Right cardiac atrium (tissue), 5 donors: ENCODE measurements around the gene SCMH1. TPM values are rescaled to one million over a fixed set of nuclear protein-coding genes. Genes with fewer than 3 reads are reported as not detected.

Experiments
- ATAC-seq, 2 donors: fragments of 200-7000 bp; cut with Tn5 transposase; one replicate each; pipeline versions ENCODE4 v1.8.0 to v1.9.1; 2020; ENCODE audit warnings: moderate library complexity in 2 of 2, mild to moderate bottlenecking in 1 of 2
- DNase-seq, 3 donors: peaks; one replicate each; pipeline ENCODE4 v3.0.0-alpha.2; 2020
- H3K27ac ChIP-seq: one replicate; pipeline ENCODE4 v1.5.1; 2013; ENCODE audit warnings: mild to moderate bottlenecking, low read length, control low read depth, moderate library complexity
- H3K27me3 ChIP-seq: one replicate; pipeline ENCODE4 v1.6.1; 2013; ENCODE audit not compliant: control insufficient read depth, insufficient read depth
- H3K4me1 ChIP-seq: one replicate; pipeline ENCODE4 v1.6.1; 2013; ENCODE audit warnings: low read length; ENCODE audit not compliant: control insufficient read depth, insufficient read depth
- H3K4me3 ChIP-seq: one replicate; pipeline ENCODE4 v1.5.1; 2013; ENCODE audit warnings: low read length, control low read depth
- H3K9me3 ChIP-seq: one replicate; pipeline ENCODE4 v1.6.1; 2013; ENCODE audit warnings: low read length; ENCODE audit not compliant: control insufficient read depth
- WGBS: extraction: QIAGEN DNeasy Blood & Tissue Kit; methylation state at CpG from one replicate; pipeline ENCODE4 v1.1.7; 2013; 5-methylcytosine and 5-hydroxymethylcytosine counted together
- intact Hi-C, 4 donors: fragments of 100-400 bp; cut with DNase I; formaldehyde crosslinking; loops; one replicate each; pipeline versions ENCODE4 v1.11.0 to v1.14.0; 2022 to 2023
- polyA plus RNA-seq: library from polyadenylated mRNA; stranded (reverse); fragments of 200-250 nt; gene quantifications from one replicate; pipeline ENCODE4 v1.2.3, GENCODE V29; 2013
- total RNA-seq, 4 donors: library from RNA; stranded (reverse); fragmentation: NEBNext Ultra II Directional; extraction: Animal tissue kit (Norgen Biotek cat#: 25700); gene quantifications; one replicate each; pipeline ENCODE4 v1.2.1, GENCODE V29; 2021
- donor health status: healthy with polysubstance abuse.
- donor health status: DM: no; HTN: yes; CAD: no.
- donor health status: DM: no; HTN: no; CAD: no.
- donor health status: DM: no; HTN: yes; CAD: no; lungs with severe emphysema.
- donor health status: DM: yes; HTN: yes; CAD: no.

The SCMH1 gene
- total and polyA plus RNA-seq, 5 donors: 42.6 to 66.5 (median 54.5) TPM

DNA sequence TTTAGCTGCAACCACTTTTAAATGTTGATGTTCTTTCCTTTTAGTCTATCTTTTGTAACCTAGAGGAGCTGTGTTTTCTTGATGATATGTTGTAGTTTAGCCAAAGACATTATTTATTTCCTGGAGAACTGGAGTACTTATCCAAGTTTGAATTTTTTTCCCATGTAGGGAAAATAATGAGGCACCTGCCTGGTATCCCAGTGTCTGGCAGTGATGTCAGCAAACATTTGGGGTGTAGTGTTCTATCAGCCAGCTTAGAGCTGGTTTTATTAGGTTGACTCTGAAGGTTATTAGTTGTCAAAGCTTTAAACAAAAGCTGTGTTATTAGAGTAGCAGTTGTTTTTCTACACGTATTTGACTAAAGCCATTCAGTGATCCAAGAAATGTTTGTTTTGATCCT is 259.4 kb downstream of the SCMH1 start:
- no peaks in the 10 kb centered on the region for H3K9me3 ChIP-seq
- H3K27ac ChIP-seq: no peak overlapping the region
- H3K4me1 ChIP-seq: peaks cover 12% of the 10 kb centered on the region
- DNase-seq: no peak
- no peak for ATAC-seq
- H3K4me3 ChIP-seq: no peak overlapping the region
- intact Hi-C loops: no loop called here
- WGBS: 70% methylated on average over 1 of the region's 1 CpG
- H3K27me3 ChIP-seq: no peaks in the 10 kb centered on the region

- Histone ChIP-seq H3K27me3 (no peaks in the 10 kb centered on the region), H3K4me1 (peaks cover 7% of the 10 kb centered on the region), H3K4me3 (no peak overlapping the region), H3K9me3 (no peaks in the 10 kb centered on the region), H3K27ac (peak overlapping the region; percentile 70)
- DNase-seq (peak in 1 of 3 donors; percentile 64), ATAC-seq (peak in 1 of 2 donors; percentile 2)
- intact Hi-C loops: no loop called here
- WGBS: 43% methylated on average over 14 of the region's 14 CpGs
Measured at GRCh38 chr1:40981691-40982448, 260.2 kb downstream of the SCMH1 start.

DNA sequence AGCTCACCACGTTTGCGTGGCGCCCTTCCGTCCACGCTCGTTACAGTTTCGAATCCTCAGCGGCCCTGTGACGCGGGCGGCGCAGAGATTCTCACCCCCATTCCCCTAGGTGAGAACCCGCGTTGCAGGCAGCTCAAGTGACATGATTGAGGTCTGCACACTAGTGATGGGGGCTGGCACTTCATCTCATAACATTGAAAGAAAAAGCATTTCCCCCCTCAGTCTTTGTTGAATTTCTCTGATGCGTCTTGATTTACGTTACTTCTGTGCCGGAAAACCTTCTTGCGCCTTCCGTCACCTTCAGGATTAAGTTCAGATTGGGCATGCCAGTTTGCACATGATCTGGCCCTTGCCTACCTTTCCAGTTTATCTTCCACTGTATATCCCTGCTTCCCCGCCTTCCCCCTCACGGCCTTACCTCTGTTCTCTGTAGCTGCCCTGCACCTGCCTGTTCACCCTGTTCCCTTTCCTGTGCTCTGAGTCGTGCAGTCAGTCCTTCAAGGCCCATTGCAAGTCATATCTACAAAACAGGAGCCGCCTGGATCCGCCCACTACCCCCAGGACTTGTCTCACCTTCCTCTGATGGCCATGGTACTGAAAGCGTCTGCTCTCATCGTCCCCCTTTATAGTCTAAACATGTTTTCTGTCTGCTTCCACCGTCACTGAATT is 261.5 kb downstream of the SCMH1 start:
- intact Hi-C loops: no loop called here
- Histone ChIP-seq H3K4me3 (peak overlapping the region; percentile 65), H3K4me1 (peaks cover 2% of the 10 kb centered on the region), H3K9me3 (no peaks in the 10 kb centered on the region), H3K27me3 (no peaks in the 10 kb centered on the region), H3K27ac (no peak overlapping the region)
- WGBS: 28% methylated on average over 27 of the region's 27 CpGs
- peak in 1 of 3 donors; percentile 69 for DNase-seq
- ATAC-seq: no peak

GRCh38 chr1:40980068-40980452 is 262.0 kb downstream of the SCMH1 start:
- Histone ChIP-seq H3K27me3 (no peaks in the 10 kb centered on the region), H3K4me3 (peak overlapping the region; percentile 65), H3K27ac (peak overlapping the region; percentile 14), H3K9me3 (no peaks in the 10 kb centered on the region), H3K4me1 (peaks cover 2% of the 10 kb centered on the region)
- intact Hi-C loops: no loop called here
- DNase-seq (no peak), ATAC-seq (peak; percentile 10 to 28)
- under 1% methylated on average over 50 of the region's 50 CpGs for WGBS

- intact Hi-C loops: no loop called here
- peak within 1 kb of the TSS; percentile 74 for H3K27ac ChIP-seq
- peak; percentile 96 to 99 (median 99) for DNase-seq
- no peaks in the 10 kb centered on the region for H3K27me3 ChIP-seq
- ATAC-seq: peak; percentile 96
- H3K4me1 ChIP-seq: peaks cover 2% of the 10 kb centered on the region
- H3K9me3 ChIP-seq: no peaks in the 10 kb centered on the region
- under 1% methylated on average over 96 of the region's 96 CpGs for WGBS
- peak within 1 kb of the TSS; percentile 65 for H3K4me3 ChIP-seq
Measured at GRCh38 chr1:40979241-40980067, 262.7 kb downstream of the SCMH1 start, which contains the start of gene CTPS1. TSS of gene CTPS1 (plus strand) at chr1:40979696. CDS start at chr1:40983291, 3,595 bp downstream.

DNA sequence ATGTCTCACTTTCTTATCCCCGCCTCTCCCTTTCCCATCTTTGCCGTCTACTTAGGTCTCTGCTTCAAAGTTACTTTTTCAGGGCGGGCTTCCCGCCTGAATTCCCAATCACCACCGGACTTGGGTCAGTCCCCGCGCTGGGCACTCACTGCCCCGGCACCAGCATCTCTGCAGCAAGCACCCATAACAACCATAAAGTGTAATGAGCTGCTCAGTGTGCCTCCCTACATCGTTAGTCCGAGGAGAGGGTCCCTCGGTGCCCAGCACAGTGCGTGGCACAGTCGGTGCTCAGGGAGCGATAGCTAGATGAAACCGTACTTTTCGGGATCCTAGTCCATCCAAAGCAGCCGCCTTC is 263.2 kb downstream of the SCMH1 start:
- Histone ChIP-seq H3K27me3 (no peaks in the 10 kb centered on the region), H3K4me1 (peaks cover 2% of the 10 kb centered on the region), H3K27ac (peak overlapping the region; percentile 74), H3K4me3 (peak overlapping the region; percentile 65), H3K9me3 (no peaks in the 10 kb centered on the region)
- 38% methylated on average over 17 of the region's 17 CpGs for WGBS
- intact Hi-C loops: no loop called here
- DNase-seq (no peak), ATAC-seq (peak in 1 of 2 donors; percentile 2)

- DNase-seq (no peak), ATAC-seq (no peak)
- H3K4me1 ChIP-seq: peaks cover 2% of the 10 kb centered on the region
- intact Hi-C loops: no loop called here
- no peaks in the 10 kb centered on the region for H3K27me3 ChIP-seq
- H3K4me3 ChIP-seq: no peak overlapping the region
- H3K9me3 ChIP-seq: no peaks in the 10 kb centered on the region
- WGBS: 95% methylated on average over 1 of the region's 1 CpG
- no peak overlapping the region for H3K27ac ChIP-seq
Measured at GRCh38 chr1:40977716-40978115, 264.4 kb downstream of the SCMH1 start.

Other genes starting within 250 kb of the SCMH1 start
- gene SLFNL1, start 220.6 kb downstream of the SCMH1 start, total RNA-seq: under 1 TPM; 0.28 to 0.53 (median 0.30) TPM
- gene SLFNL1, start 220.6 kb downstream of the SCMH1 start, polyA plus RNA-seq: 0.16 TPM
- 1 to 10 TPM; 1.9 to 7.0 (median 5.3) TPM for gene FOXO6, start 119.1 kb upstream of the SCMH1 start, total RNA-seq
- 1.1 TPM for gene FOXO6, start 119.1 kb upstream of the SCMH1 start, polyA plus RNA-seq
- gene EDN2, start 242.4 kb upstream of the SCMH1 start, total RNA-seq: under 1 TPM; 0.31 to 0.56 (median 0.38) TPM
- gene EDN2, start 242.4 kb upstream of the SCMH1 start, polyA plus RNA-seq: 0.07 TPM